Gastrocnemius medialis (tissue), 4 donors: ENCODE results near the gene SFI1. TPM values are rescaled to one million over a fixed set of nuclear protein-coding genes. Genes with fewer than 3 reads are reported as not detected.

Experiments used
- ATAC-seq, 2 donors: fragments of 150-250 bp; one replicate each; pipeline ENCODE4 v1.9.1; 2016
- DNase-seq, 2 donors: peaks; one replicate each; pipeline ENCODE4 v3.0.0-alpha.2; 2019
- H3K27ac ChIP-seq, 4 donors: fragments of 200-600 bp; sonication (generic); 1 replicate in 1 of 4; 2 replicates in 3 of 4; pipeline ENCODE4 v1.5.1; 2016 to 2018; ENCODE audit warnings: mild to moderate bottlenecking in 2 of 4, moderate library complexity in 1 of 4
- H3K27me3 ChIP-seq, 3 donors: fragments of 200-600 bp; sonication (generic) in 2 of 3; 1 replicate in 1 of 3; 2 replicates in 2 of 3; pipeline versions ENCODE4 v1.5.1 to v1.6.0; 2016 to 2019; ENCODE audit warnings: mild to moderate bottlenecking in 1 of 3, moderate library complexity in 1 of 3
- H3K36me3 ChIP-seq, 2 donors: fragments of 200-600 bp; sonication (generic) in 1 of 2; one replicate each; pipeline ENCODE4 v1.5.1; 2017 to 2018
- H3K4me1 ChIP-seq, 2 donors: fragments of 200-600 bp; sonication (generic) in 1 of 2; one replicate each; pipeline ENCODE4 v1.5.1; 2016 to 2017; ENCODE audit warnings: mild to moderate bottlenecking in 2 of 2
- H3K4me3 ChIP-seq, 4 donors: fragments of 200-600 bp; sonication (generic) in 3 of 4; 1 replicate in 1 of 4; 2 replicates in 3 of 4; pipeline ENCODE4 v1.5.1; 2016 to 2019; ENCODE audit warnings: mild to moderate bottlenecking in 2 of 4
- H3K9me3 ChIP-seq, 3 donors: fragments of 200-600 bp; sonication (generic) in 2 of 3; 1 replicate in 1 of 3; 2 replicates in 2 of 3; pipeline ENCODE4 v1.5.1; 2016 to 2019
- CTCF ChIP-seq, 5 experiments: fragments of 450-650 bp in 3 of 5; fragments of 200-600 bp in 2 of 5; sonication (generic) in 2 of 5; IDR thresholded peaks in 4 of 5; conservative IDR thresholded peaks in 1 of 5; 1 replicate in 4 of 5; 2 replicates in 1 of 5; pipeline ENCODE4 v1.5.1; 2016 to 2019; ENCODE audit warnings: antibody characterized with exemption in 5 of 5, mild to moderate bottlenecking in 3 of 5, moderate library complexity in 3 of 5
- POLR2A ChIP-seq, 2 donors: fragments of 450-650 bp; IDR thresholded peaks; one replicate each; pipeline ENCODE4 v1.6.1; 2017; ENCODE audit warnings: antibody characterized with exemption in 2 of 2, mild to moderate bottlenecking in 2 of 2, moderate library complexity in 2 of 2
- in situ Hi-C, 4 donors: fragments of 200-750 bp; cut with MboI; loops; one replicate each; pipeline versions ENCODE4 v1.15.0 to v1.8.0; 2017; ENCODE audit warnings: low sequenced_read_pairs in 4 of 4
- intact Hi-C: fragments of 100-400 bp; cut with DNase I; formaldehyde crosslinking; loops from one replicate; pipeline ENCODE4 v1.15.1; 2023; ENCODE audit warnings: low total_unique reads
- total RNA-seq, 4 donors: library from RNA; depleted of rRNA; stranded (reverse); fragments of >200 nt; gene quantifications; one replicate each; pipeline versions ENCODE4 v1.1.0 to v1.2.3, GENCODE V29; 2016

Gene SFI1
- total RNA-seq, 4 donors from 2014 or later, result 1.1 to 12.6 (median 2.7) TPM

GRCh38 chr22:31604137-31604705, 107.9 kb downstream of the SFI1 start:
- Histone ChIP-seq H3K9me3 (no peaks in the 10 kb centered on the region), H3K27ac (no peak overlapping the region), H3K36me3 (no peaks in the 10 kb centered on the region), H3K27me3 (no peaks in the 10 kb centered on the region), H3K4me1 (no peaks in the 10 kb centered on the region), H3K4me3 (no peak overlapping the region)
- ATAC-seq (no peak), DNase-seq (no peak)
- in situ Hi-C loops, result no loop called here
- intact Hi-C loops, result no loop called here
- TF ChIP-seq POLR2A (IDR thresholded peaks at IDR 0.05) (no peak), CTCF (IDR thresholded peaks at IDR 0.05 in 4 of 5, conservative IDR thresholded peaks at IDR 0.05 in 1 of 5) (no peak)

- H3K36me3 ChIP-seq, result no peaks in the 10 kb centered on the region
- H3K27me3 ChIP-seq, result no peaks in the 10 kb centered on the region
- intact Hi-C loops (no loop called here), in situ Hi-C loops (no loop called here)
- no peak overlapping the region for H3K4me3 ChIP-seq
- TF ChIP-seq POLR2A (IDR thresholded peaks at IDR 0.05) (no peak), CTCF (IDR thresholded peaks at IDR 0.05 in 4 of 5, conservative IDR thresholded peaks at IDR 0.05 in 1 of 5) (no peak)
- DNase-seq (no peak), ATAC-seq (no peak)
- no peaks in the 10 kb centered on the region for H3K4me1 ChIP-seq
- H3K27ac ChIP-seq, result no peak overlapping the region
- H3K9me3 ChIP-seq, result no peaks in the 10 kb centered on the region
Observed at GRCh38 chr22:31604746-31605705, 108.7 kb downstream of the SFI1 start.

- in situ Hi-C loops, result no loop called here
- Histone ChIP-seq H3K4me1 (no peaks in the 10 kb centered on the region), H3K27ac (no peak overlapping the region), H3K4me3 (no peak overlapping the region), H3K27me3 (no peaks in the 10 kb centered on the region), H3K36me3 (no peaks in the 10 kb centered on the region), H3K9me3 (no peaks in the 10 kb centered on the region)
- intact Hi-C loops, result no loop called here
- TF ChIP-seq POLR2A (IDR thresholded peaks at IDR 0.05), result no peak
- TF ChIP-seq CTCF (IDR thresholded peaks at IDR 0.05 in 4 of 5, conservative IDR thresholded peaks at IDR 0.05 in 1 of 5), result no peak
- DNase-seq (no peak), ATAC-seq (no peak)
Observed at GRCh38 chr22:31605851-31606585, 109.7 kb downstream of the SFI1 start.

- DNase-seq, result no peak
- TF ChIP-seq CTCF (IDR thresholded peaks at IDR 0.05 in 4 of 5, conservative IDR thresholded peaks at IDR 0.05 in 1 of 5) (no peak), POLR2A (IDR thresholded peaks at IDR 0.05) (no peak)
- Histone ChIP-seq H3K36me3 (no peaks in the 10 kb centered on the region), H3K4me3 (no peak overlapping the region), H3K4me1 (no peaks in the 10 kb centered on the region), H3K27me3 (no peaks in the 10 kb centered on the region), H3K9me3 (no peaks in the 10 kb centered on the region), H3K27ac (no peak overlapping the region)
- in situ Hi-C loops, result no loop called here
- ATAC-seq, result no peak
- intact Hi-C loops, result no loop called here
Observed at GRCh38 chr22:31607696-31608095, 111.4 kb downstream of the SFI1 start.
